Measurements from ENCODE around the gene CLCNKB.

DNA sequence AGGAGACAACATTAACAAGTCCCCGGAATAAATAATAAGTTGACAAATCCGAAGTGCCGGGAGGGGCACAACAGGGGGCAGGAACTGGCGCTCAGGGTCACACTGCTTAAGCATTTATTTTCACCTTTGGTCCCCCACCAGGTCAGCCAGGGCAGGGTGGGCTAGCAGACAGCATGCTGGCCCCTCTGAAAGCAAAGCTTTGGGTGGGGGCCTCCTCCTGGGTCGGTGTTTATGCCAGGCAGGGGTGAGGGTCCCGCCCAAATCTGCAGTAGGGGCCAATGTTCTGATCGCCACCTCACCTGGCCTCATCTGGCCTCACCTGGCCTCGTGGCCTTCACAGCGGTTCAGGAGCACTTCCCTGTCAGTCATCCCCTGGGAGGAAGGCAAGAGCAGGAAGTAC is 38.1 kb downstream of the CLCNKB start:
- TF ChIP-seq, protein P1, sequence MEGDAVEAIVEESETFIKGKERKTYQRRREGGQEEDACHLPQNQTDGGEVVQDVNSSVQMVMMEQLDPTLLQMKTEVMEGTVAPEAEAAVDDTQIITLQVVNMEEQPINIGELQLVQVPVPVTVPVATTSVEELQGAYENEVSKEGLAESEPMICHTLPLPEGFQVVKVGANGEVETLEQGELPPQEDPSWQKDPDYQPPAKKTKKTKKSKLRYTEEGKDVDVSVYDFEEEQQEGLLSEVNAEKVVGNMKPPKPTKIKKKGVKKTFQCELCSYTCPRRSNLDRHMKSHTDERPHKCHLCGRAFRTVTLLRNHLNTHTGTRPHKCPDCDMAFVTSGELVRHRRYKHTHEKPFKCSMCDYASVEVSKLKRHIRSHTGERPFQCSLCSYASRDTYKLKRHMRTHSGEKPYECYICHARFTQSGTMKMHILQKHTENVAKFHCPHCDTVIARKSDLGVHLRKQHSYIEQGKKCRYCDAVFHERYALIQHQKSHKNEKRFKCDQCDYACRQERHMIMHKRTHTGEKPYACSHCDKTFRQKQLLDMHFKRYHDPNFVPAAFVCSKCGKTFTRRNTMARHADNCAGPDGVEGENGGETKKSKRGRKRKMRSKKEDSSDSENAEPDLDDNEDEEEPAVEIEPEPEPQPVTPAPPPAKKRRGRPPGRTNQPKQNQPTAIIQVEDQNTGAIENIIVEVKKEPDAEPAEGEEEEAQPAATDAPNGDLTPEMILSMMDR (IDR thresholded peaks at IDR 0.05) = no peak
- no peak for TF ChIP-seq ZFX (IDR thresholded peaks at IDR 0.05; ENCODE audit: borderline replicate concordance)
